HuH-7.5 (cell line): Measurements from ENCODE around the gene KRTAP26-1.

ENCODE experiments used
- DNase-seq: peaks from one replicate; pipeline ENCODE4 v3.0.0; 2011; ENCODE audit warnings: low spot score

KRTAP26-1 gene

GRCh38 chr21:30271156-30271555 is 49.0 kb downstream of the KRTAP26-1 start:
- DNase-seq = no peak

- no peak for DNase-seq
These were observed 50.1 kb downstream of the KRTAP26-1 start for GRCh38 chr21:30269803-30270530.
